K562 (cell line): ENCODE data around the gene LAMTOR4.

Source experiments
- ARHGAP35 ChIP-seq: fragments of 450-650 bp; IDR thresholded peaks from 2 replicates; pipeline ENCODE4 v1.6.1; 2018; ENCODE audit not compliant: partially characterized antibody
- ELK1 ChIP-seq: sonication (generic); formaldehyde crosslinking; IDR thresholded peaks from 2 replicates; pipeline ENCODE4 v1.8.1; 2022; ENCODE audit warnings: missing genetic modification reagents
- MAFK ChIP-seq: IDR thresholded peaks from 2 replicates; pipeline ENCODE4 v1.6.1; 2011; ENCODE audit warnings: low read length, improper control_type of control experiment
- NFIC ChIP-seq: fragments of 450-650 bp; IDR thresholded peaks from 2 replicates; pipeline ENCODE4 v1.6.1; 2017; ENCODE audit warnings: mild to moderate bottlenecking, inconsistent platforms
- RAD21 ChIP-seq, 2 experiments: fragments of 250-450 bp in 1 of 2; fragments of 450-650 bp in 1 of 2; sonication (Bioruptor Pico) in 1 of 2; formaldehyde crosslinking in 1 of 2; IDR thresholded peaks in 1 of 2; conservative IDR thresholded peaks in 1 of 2; 2 replicates each; pipeline versions ENCODE4 v1.4.0 to v1.8.0; 2020 to 2022; ENCODE audit warnings: mild to moderate bottlenecking in 2 of 2, moderate library complexity in 1 of 2
- THAP12 ChIP-seq: fragments of 250-450 bp; sonication (Bioruptor Pico); IDR thresholded peaks from 2 replicates; pipeline ENCODE4 v1.9.0; 2021; ENCODE audit warnings: mild to moderate bottlenecking, inconsistent platforms
- YY1 ChIP-seq, 3 experiments: IDR thresholded peaks; 2 replicates each; pipeline ENCODE4 v1.6.1; 2011; ENCODE audit warnings: low read length in 2 of 3, mild to moderate bottlenecking in 2 of 3, moderate library complexity in 2 of 3, borderline replicate concordance in 1 of 3, control low read depth in 1 of 3, low read depth in 1 of 3; ENCODE audit not compliant: insufficient read depth in 3 of 3, insufficient replicate concordance in 2 of 3, control insufficient read depth in 1 of 3, insufficient read length in 1 of 3; ENCODE audit errors: extremely low read depth in 1 of 3

GRCh38 chr7:100142461-100142860 is 6.3 kb upstream of the LAMTOR4 start:
- TF ChIP-seq YY1 (IDR thresholded peaks at IDR 0.05; ENCODE audit: borderline replicate concordance in 1 of 3, control insufficient read depth in 1 of 3, extremely low read depth in 1 of 3, insufficient read depth in 3 of 3, insufficient read length in 1 of 3, insufficient replicate concordance in 2 of 3, low read depth in 1 of 3, low read length in 2 of 3) (no peak), ELK1 (no peak), MAFK (no peak), NFIC (no peak), THAP12 (no peak), RAD21 (CRISPR knock-in tag; conservative IDR thresholded peaks at IDR 0.05 in 1 of 2, IDR thresholded peaks at IDR 0.05 in 1 of 2) (no peak), ARHGAP35 (no peak)
